ENCODE results near the gene SFRP2.

SFRP2 gene

DNA sequence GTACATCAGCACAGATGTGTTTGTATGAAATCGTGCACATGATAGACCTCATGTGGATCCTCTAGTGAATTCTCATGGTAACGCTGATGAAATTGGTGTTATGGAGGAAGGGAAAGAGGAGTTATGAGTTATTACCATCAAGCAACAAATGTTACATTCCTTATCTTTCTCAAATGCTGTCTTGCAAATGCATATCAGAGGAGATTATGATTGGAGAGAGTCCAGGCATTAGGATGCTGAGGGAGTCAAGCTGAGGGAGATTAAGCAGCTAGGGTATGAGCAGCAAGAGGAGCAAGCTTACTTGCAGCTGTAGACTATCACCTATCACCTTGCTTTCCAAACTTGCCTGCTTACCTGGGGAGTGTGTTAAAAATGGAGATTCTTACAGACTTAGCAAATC lies 36.8 kb upstream of the SFRP2 start:
- 0 out of 2 replicates have a peak, but pooled peaks cover 3% of the 10 kb centered on the region for H3K27me3 ChIP-seq
- no peaks in the 10 kb centered on the region for H3K36me3 ChIP-seq
- no peak for DNase-seq
- TF ChIP-seq, protein P1, sequence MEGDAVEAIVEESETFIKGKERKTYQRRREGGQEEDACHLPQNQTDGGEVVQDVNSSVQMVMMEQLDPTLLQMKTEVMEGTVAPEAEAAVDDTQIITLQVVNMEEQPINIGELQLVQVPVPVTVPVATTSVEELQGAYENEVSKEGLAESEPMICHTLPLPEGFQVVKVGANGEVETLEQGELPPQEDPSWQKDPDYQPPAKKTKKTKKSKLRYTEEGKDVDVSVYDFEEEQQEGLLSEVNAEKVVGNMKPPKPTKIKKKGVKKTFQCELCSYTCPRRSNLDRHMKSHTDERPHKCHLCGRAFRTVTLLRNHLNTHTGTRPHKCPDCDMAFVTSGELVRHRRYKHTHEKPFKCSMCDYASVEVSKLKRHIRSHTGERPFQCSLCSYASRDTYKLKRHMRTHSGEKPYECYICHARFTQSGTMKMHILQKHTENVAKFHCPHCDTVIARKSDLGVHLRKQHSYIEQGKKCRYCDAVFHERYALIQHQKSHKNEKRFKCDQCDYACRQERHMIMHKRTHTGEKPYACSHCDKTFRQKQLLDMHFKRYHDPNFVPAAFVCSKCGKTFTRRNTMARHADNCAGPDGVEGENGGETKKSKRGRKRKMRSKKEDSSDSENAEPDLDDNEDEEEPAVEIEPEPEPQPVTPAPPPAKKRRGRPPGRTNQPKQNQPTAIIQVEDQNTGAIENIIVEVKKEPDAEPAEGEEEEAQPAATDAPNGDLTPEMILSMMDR (IDR thresholded peaks at IDR 0.05; ENCODE audit: low read depth, low read length): no peak
- no peaks in the 10 kb centered on the region for H3K4me1 ChIP-seq
- no peaks in the 10 kb centered on the region for H3K9me3 ChIP-seq
- no peak overlapping the region for H3K4me3 ChIP-seq (ENCODE audit: low read depth, low read length)

DNA sequence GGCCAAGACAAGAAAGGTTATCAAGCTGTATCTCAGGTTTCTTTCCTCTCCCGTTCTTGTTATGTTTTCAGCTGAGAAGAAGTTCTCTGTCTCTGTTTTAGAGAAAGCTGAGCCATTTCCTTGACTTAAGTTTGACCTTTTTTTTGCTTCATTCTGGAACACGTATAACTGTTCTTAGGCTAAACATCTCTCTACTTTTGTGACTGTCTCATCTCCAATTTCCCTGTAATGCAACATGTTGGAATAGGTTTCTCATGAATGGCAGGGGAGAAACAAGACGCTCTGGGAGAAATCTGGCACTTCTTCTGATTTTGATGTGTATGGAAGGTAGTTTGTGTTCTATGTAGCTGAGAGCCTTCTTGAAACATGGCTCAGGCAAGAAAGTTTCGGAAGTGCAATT lies 36.2 kb upstream of the SFRP2 start:
- no peaks in the 10 kb centered on the region for H3K9me3 ChIP-seq
- no peaks in the 10 kb centered on the region for H3K4me1 ChIP-seq
- DNase-seq: no peak
- H3K4me3 ChIP-seq (ENCODE audit: low read depth, low read length): no peak overlapping the region
- 0 out of 2 replicates have a peak, but pooled peaks cover 3% of the 10 kb centered on the region for H3K27me3 ChIP-seq
- H3K36me3 ChIP-seq: no peaks in the 10 kb centered on the region
- TF ChIP-seq, protein P1 (IDR thresholded peaks at IDR 0.05; ENCODE audit: low read depth, low read length): no peak

DNA sequence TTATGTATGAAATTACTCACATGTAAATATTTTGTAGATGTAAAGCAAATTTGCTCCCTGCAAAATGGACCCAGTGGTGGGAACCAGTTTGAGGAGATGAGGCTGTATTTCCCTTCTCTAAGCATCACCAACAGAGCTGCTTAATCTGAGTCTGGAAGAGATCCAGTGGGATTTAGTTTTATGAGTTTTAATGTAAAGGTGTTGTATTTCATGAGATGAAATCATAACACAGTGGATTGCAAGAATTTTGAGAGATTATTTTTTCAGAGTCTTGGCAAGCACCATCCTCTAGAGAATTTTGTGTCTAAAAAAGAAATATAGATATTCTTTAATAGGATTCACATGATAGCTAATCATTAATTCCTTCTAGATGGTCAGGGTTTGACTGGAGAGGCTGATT lies 35.6 kb upstream of the SFRP2 start:
- Histone ChIP-seq H3K4me3 (ENCODE audit: low read depth, low read length) (no peak overlapping the region), H3K27me3 (0 out of 2 replicates have a peak, but pooled peaks cover 3% of the 10 kb centered on the region), H3K4me1 (no peaks in the 10 kb centered on the region), H3K9me3 (no peaks in the 10 kb centered on the region), H3K36me3 (no peaks in the 10 kb centered on the region)
- no peak for DNase-seq
- TF ChIP-seq, protein P1 (IDR thresholded peaks at IDR 0.05; ENCODE audit: low read depth, low read length): no peak

DNA sequence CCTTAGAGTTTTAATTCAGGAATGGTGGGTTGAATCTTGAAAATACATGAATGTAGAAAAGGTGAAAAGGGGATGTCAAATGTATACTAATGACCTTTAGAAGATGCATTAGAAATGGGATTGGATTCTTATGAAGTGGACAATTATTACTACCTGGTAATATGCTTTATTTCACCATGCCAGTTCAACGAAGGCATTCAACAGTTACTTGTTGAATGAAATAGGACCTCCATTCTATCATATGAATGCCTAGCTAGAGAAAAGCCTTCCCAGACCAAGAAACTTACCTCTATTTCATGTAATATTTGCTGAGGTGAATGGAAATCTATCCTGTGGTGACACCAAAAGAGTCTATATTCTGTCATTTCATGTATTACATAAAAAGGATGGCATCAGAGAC lies 34.6 kb upstream of the SFRP2 start:
- no peaks in the 10 kb centered on the region for H3K9me3 ChIP-seq
- no peak for DNase-seq
- H3K36me3 ChIP-seq: no peaks in the 10 kb centered on the region
- H3K4me3 ChIP-seq (ENCODE audit: low read depth, low read length): no peak overlapping the region
- 0 out of 2 replicates have a peak, but pooled peaks cover 3% of the 10 kb centered on the region for H3K27me3 ChIP-seq
- TF ChIP-seq, protein P1 (IDR thresholded peaks at IDR 0.05; ENCODE audit: low read depth, low read length): no peak
- H3K4me1 ChIP-seq: no peaks in the 10 kb centered on the region

DNA sequence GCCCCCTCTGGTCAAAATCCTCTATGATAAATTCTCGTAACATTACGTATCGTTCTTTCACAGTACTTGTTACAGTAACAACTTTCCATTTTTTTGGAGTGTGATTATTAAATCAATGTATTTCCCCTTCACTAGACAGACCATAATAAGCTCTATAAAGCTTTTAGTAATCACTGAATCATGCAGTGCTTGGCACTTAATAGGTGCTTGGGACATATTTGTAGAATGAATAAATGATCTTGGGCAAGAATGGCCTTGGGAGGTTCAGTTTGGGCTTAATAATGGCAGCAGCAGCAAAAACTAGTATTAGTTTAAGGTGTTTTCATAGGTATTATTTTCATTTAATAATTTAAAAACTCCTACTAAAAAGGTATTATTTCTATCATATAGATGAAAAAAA lies 33.4 kb upstream of the SFRP2 start:
- no peaks in the 10 kb centered on the region for H3K36me3 ChIP-seq
- 0 out of 2 replicates have a peak, but pooled peaks cover 3% of the 10 kb centered on the region for H3K27me3 ChIP-seq
- TF ChIP-seq, protein P1 (IDR thresholded peaks at IDR 0.05; ENCODE audit: low read depth, low read length): no peak
- H3K4me1 ChIP-seq: no peaks in the 10 kb centered on the region
- no peak overlapping the region for H3K4me3 ChIP-seq (ENCODE audit: low read depth, low read length)
- DNase-seq: no peak
- H3K9me3 ChIP-seq: no peaks in the 10 kb centered on the region

DNA sequence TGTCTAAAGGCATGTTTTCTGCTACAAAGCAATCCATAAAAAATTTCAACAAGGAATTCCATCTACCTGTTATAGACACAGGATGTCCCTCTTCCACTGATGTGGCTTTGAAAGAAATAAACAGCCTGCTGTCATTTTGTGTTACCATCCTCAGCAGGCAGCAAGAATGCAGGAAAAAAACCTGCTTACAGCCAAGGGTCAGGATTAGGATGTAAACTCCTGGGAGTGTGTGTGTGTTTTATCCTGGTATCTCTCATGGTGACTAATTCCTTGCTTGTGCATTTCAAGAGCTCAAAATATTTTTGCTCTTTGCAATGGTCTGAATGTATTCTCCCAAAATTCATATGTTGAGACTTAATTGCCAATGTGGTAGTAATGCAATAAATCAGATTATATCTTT lies 28.6 kb upstream of the SFRP2 start:
- TF ChIP-seq, protein P1 (IDR thresholded peaks at IDR 0.05; ENCODE audit: low read depth, low read length): no peak
- no peak for DNase-seq
- no peaks in the 10 kb centered on the region for H3K9me3 ChIP-seq
- no peaks in the 10 kb centered on the region for H3K36me3 ChIP-seq
- H3K27me3 ChIP-seq: no peaks in the 10 kb centered on the region; the same call in 1 of the 2 replicates
- no peak overlapping the region for H3K4me3 ChIP-seq (ENCODE audit: low read depth, low read length)
- no peaks in the 10 kb centered on the region for H3K4me1 ChIP-seq
